ENCODE measurements around the gene MATCAP1. TPM values are rescaled to one million over a fixed set of nuclear protein-coding genes. Genes with fewer than 3 reads are reported as not detected.

The MATCAP1 gene
- total and polyA plus RNA-seq, 2 of the 13 experiments (the other 11 are each of a cell fraction or from before 2014, with no cell fraction given): 11.2 to 24.5 TPM

DNA sequence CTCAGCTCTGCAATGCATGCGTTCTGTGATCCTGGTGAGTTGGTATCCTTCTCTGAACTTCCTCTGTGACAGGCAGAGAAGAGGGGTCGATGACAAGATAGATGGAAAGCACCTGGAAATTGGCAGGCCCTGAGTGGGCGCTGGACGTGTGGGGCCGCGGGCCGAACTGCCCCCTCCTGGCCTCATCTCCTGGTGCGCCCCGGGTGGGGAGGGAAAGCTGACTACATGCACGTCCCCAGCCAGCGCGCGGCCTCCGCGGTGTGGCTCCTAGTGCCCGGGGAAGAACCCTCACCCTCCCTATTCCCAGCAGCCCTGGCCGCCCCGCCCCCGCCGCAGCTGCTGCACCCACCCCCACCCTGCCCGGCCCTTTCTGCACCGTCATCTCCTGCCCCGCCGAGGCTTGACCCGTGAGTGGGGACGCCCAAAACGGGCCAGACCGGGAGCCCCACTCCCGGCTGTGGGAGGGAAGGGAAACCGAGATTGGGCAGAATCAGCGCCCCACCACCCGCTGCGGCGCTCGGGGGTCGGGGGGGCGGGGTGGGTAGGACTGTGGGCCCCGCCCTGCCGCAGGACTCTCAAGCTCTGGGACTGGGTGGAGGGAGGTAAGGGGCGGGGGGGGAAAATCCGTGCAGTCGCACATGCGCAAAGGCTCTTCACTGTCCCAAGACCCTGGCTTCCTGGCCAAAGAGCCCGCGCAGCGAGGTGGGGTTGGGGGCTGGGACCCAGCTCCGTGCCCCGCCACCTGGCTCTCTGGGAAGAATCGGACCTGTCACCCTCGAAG lies 13.4 kb downstream of the MATCAP1 start, which contains the start of gene NOL3 (continued):
- no peak for TF ChIP-seq RARG (CRISPR knock-in tag; IDR thresholded peaks at IDR 0.05; ENCODE audit: low read depth)
- TF ChIP-seq HOXA9 (CRISPR knock-in tag; IDR thresholded peaks at IDR 0.05; ENCODE audit: borderline replicate concordance): no peak
- TF ChIP-seq IKZF4 (CRISPR knock-in tag; IDR thresholded peaks at IDR 0.05; ENCODE audit: borderline replicate concordance, low read depth, not compliant biosample characterization): peak; percentile 77
- TF ChIP-seq SIX1 (CRISPR knock-in tag; IDR thresholded peaks at IDR 0.05; ENCODE audit: borderline replicate concordance): no peak
- TF ChIP-seq HINFP (CRISPR knock-in tag; IDR thresholded peaks at IDR 0.05; ENCODE audit: low read depth): no peak
- TF ChIP-seq HOXD1 (CRISPR knock-in tag; IDR thresholded peaks at IDR 0.05): peak; percentile 49; the same call in 1 of the 2 replicates
- TF ChIP-seq ZSCAN21 (CRISPR knock-in tag; IDR thresholded peaks at IDR 0.05; ENCODE audit: borderline replicate concordance): peak; percentile 83
- 0 out of 2 replicates have a peak, but pooled peaks have one; percentile 72 for TF ChIP-seq CENPT (CRISPR knock-in tag; IDR thresholded peaks at IDR 0.05; ENCODE audit: low read depth)
- peak; percentile 31 for TF ChIP-seq RBM39 (IDR thresholded peaks at IDR 0.05; ENCODE audit: low read depth, low read length, poor library complexity, severe bottlenecking)
- TF ChIP-seq REPIN1 (CRISPR knock-in tag; IDR thresholded peaks at IDR 0.05; ENCODE audit: borderline replicate concordance, low read depth): peak; percentile 34; the same call in 1 of the 2 replicates
- TF ChIP-seq MXD1 (CRISPR knock-in tag; IDR thresholded peaks at IDR 0.05): no peak
- TF ChIP-seq, protein P1, sequence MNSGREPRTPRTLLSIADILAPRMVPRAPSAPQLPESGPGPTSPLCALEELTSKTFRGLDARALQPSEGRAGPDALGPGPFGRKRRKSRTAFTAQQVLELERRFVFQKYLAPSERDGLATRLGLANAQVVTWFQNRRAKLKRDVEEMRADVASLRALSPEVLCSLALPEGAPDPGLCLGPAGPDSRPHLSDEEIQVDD (CRISPR knock-in tag; IDR thresholded peaks at IDR 0.05; ENCODE audit: borderline replicate concordance): 0 out of 2 replicates have a peak, but pooled peaks have one; percentile 33
- no peak for TF ChIP-seq TOE1 (CRISPR knock-in tag; IDR thresholded peaks at IDR 0.05)
- no peak for TF ChIP-seq GLMP (CRISPR knock-in tag; IDR thresholded peaks at IDR 0.05; ENCODE audit: borderline replicate concordance)
- no peak for TF ChIP-seq ARNT2 (CRISPR knock-in tag; IDR thresholded peaks at IDR 0.05; ENCODE audit: low read depth)
- no peak for TF ChIP-seq AGO1 (IDR thresholded peaks at IDR 0.05; ENCODE audit: low read depth, low read length, poor library complexity, severe bottlenecking)
- TF ChIP-seq TEF (CRISPR knock-in tag; IDR thresholded peaks at IDR 0.05): no peak
- TF ChIP-seq TBX3 (IDR thresholded peaks at IDR 0.05; ENCODE audit: borderline replicate concordance): no peak
- TF ChIP-seq THAP8 (CRISPR knock-in tag; IDR thresholded peaks at IDR 0.05; ENCODE audit: borderline replicate concordance): no peak
- TF ChIP-seq SIN3A (IDR thresholded peaks at IDR 0.05; ENCODE audit: borderline replicate concordance, low read depth, low read length): peak; percentile 57; the same call in 1 of the 2 replicates
- no peak for TF ChIP-seq NCOA2 (CRISPR knock-in tag; IDR thresholded peaks at IDR 0.05)

Measured in HepG2 (cell line).